ENCODE data around the gene ZSWIM3.

- TF ChIP-seq POLR2A (IDR thresholded peaks at IDR 0.05) = no peak
- TF ChIP-seq, protein P1, sequence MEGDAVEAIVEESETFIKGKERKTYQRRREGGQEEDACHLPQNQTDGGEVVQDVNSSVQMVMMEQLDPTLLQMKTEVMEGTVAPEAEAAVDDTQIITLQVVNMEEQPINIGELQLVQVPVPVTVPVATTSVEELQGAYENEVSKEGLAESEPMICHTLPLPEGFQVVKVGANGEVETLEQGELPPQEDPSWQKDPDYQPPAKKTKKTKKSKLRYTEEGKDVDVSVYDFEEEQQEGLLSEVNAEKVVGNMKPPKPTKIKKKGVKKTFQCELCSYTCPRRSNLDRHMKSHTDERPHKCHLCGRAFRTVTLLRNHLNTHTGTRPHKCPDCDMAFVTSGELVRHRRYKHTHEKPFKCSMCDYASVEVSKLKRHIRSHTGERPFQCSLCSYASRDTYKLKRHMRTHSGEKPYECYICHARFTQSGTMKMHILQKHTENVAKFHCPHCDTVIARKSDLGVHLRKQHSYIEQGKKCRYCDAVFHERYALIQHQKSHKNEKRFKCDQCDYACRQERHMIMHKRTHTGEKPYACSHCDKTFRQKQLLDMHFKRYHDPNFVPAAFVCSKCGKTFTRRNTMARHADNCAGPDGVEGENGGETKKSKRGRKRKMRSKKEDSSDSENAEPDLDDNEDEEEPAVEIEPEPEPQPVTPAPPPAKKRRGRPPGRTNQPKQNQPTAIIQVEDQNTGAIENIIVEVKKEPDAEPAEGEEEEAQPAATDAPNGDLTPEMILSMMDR (IDR thresholded peaks at IDR 0.05) = no peak
Measured at GRCh38 chr20:45863543-45864470, 6.4 kb downstream of the ZSWIM3 start.
